ENCODE measurements around the gene SMPD3. TPM values are rescaled to one million over a fixed set of nuclear protein-coding genes. Genes with fewer than 3 reads are reported as not detected.

SMPD3 gene
- total RNA-seq, 3 donors from 2014 or later: under 0.01 to 15.4 (median 2.9) TPM

DNA sequence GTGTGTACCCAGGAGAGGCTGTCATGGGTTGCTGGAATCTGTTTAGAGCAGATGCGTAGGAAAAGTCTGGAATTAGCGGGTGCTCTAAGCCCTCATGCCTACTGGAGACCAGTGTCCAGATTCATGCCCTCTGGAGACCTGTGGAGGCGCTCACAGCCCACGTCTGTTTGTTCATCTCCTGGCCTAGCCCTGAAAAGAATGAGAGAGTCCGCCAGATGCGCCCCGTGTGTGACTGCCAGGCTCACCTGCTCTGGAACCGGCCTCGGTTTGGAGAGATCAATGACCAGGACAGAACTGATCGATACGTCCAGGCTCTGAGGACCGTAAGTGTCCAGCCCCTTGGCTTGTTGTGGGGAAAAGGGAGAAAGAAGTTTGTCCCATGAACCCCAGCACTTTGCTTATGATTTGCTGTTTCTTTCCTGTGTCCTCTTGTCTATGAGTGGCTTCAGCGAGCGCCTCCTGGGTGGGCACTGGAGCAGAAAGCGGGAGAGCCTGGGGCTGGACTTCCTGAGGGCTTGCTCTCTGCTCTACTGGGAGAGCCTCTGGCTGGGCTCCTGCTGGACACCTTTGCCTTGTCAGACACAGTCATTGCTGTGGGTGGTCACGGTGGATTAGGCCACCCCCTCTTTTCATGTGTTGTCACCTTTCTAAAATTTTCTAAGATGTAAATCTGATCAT lies 102.2 kb downstream of the SMPD3 start:
- H3K27ac ChIP-seq: no peak overlapping the region
- intact Hi-C loops (cut with DNase I; ENCODE audit: low total_unique reads): no loop called here
- DNase-seq (ENCODE audit: low spot score in 2 of 2): no peak

DNA sequence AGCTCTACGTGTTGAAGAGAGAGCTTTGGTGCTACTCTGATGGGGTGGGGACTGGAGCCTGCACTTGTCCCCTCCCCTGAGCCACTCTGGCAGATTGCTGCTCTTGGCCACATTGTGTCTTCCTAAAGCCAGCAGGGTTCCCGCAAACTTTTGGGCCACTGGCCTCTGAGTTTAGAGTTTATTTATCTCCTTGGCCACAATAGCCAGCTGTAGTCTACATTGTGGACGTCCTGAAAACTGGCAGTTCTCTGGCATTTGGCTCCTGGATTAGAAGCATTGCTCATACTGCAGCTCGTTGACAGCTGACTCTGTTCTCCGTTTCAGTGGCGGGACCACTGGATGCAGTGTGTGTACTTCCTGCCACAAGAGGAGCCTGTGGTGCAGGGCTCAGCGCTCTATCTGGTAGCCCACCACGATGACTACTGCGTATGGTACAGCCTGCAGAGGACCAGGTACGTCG lies 102.9 kb downstream of the SMPD3 start:
- no peak overlapping the region for H3K27ac ChIP-seq

More for the DNA sequence above, 102.2 kb downstream of the SMPD3 start:
- no peak overlapping the region for H3K4me3 ChIP-seq
- H3K36me3 ChIP-seq: peaks cover 7% of the 10 kb centered on the region
- H3K27me3 ChIP-seq: no peaks in the 10 kb centered on the region
- H3K4me1 ChIP-seq: no peaks in the 10 kb centered on the region
- no peaks in the 10 kb centered on the region for H3K9me3 ChIP-seq
- no peak for TF ChIP-seq CTCF (IDR thresholded peaks at IDR 0.05)
- no peak for TF ChIP-seq POLR2AphosphoS5 (IDR thresholded peaks at IDR 0.05)
- no peak for TF ChIP-seq POLR2A (IDR thresholded peaks at IDR 0.05)

DNA sequence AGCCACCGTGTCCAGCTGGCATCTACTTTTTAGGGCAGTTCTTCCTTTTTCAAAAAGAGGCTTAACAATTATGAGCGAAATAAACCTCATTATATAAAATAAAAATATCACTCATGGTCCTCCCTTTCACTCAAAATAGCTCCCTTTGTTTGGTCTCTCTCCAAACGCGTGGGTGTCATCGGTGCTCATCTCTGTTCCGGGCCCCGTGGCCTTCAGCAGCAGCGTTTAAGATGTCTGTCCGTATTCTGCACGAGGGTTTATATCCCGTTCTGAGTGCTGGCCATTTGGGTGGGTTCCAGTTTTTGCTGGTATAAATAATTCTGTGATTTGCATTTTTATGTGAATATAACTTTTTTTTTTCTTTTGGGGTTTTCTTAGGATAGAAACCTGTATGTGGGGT lies 104.1 kb downstream of the SMPD3 start:
- TF ChIP-seq POLR2AphosphoS5 (IDR thresholded peaks at IDR 0.05) (no peak), POLR2A (IDR thresholded peaks at IDR 0.05) (no peak), CTCF (IDR thresholded peaks at IDR 0.05) (no peak)
- intact Hi-C loops (cut with DNase I; ENCODE audit: low total_unique reads): no loop called here

More for the DNA sequence above, 102.9 kb downstream of the SMPD3 start:
- intact Hi-C loops (cut with DNase I; ENCODE audit: low total_unique reads): no loop called here
- H3K4me3 ChIP-seq: no peak overlapping the region
- no peak for DNase-seq (ENCODE audit: low spot score in 2 of 2)
- TF ChIP-seq POLR2AphosphoS5 (IDR thresholded peaks at IDR 0.05) (no peak), CTCF (IDR thresholded peaks at IDR 0.05) (no peak), POLR2A (IDR thresholded peaks at IDR 0.05) (no peak)
- H3K36me3 ChIP-seq: peaks cover 8% of the 10 kb centered on the region
- no peaks in the 10 kb centered on the region for H3K4me1 ChIP-seq
- no peaks in the 10 kb centered on the region for H3K9me3 ChIP-seq
- no peaks in the 10 kb centered on the region for H3K27me3 ChIP-seq

DNA sequence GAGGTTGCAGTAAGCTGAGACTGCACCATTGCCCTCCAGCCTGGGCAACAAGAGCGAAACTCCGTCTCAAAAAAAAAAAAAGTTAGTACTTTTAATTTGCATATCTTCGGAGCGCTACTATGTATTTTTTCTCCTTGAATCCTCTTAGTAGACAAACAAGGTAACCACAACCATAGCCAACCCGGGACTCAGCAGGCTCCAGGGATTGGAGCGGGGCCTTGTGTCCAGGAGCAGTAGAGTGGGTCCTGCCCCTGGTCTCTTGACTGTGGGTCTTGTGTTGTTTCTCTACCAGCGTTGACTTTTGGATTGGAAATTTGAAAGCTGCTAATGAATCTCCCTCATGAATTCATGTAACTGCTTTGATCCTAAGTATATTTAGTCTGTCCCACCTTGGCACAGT lies 105.2 kb downstream of the SMPD3 start:
- intact Hi-C loops (cut with DNase I; ENCODE audit: low total_unique reads): no loop called here
- Histone ChIP-seq H3K4me3 (no peak overlapping the region), H3K4me1 (no peaks in the 10 kb centered on the region), H3K27me3 (no peaks in the 10 kb centered on the region), H3K27ac (no peak overlapping the region), H3K36me3 (peaks cover 16% of the 10 kb centered on the region), H3K9me3 (no peaks in the 10 kb centered on the region)
- DNase-seq (ENCODE audit: low spot score in 2 of 2): no peak
- no peak for TF ChIP-seq POLR2A (IDR thresholded peaks at IDR 0.05)
- no peak for TF ChIP-seq POLR2AphosphoS5 (IDR thresholded peaks at IDR 0.05)
- no peak for TF ChIP-seq CTCF (IDR thresholded peaks at IDR 0.05)

More for the DNA sequence above, 104.1 kb downstream of the SMPD3 start:
- no peak overlapping the region for H3K27ac ChIP-seq
- H3K36me3 ChIP-seq: peaks cover 16% of the 10 kb centered on the region
- H3K9me3 ChIP-seq: no peaks in the 10 kb centered on the region
- DNase-seq (ENCODE audit: low spot score in 2 of 2): no peak
- no peaks in the 10 kb centered on the region for H3K4me1 ChIP-seq
- no peak overlapping the region for H3K4me3 ChIP-seq
- no peaks in the 10 kb centered on the region for H3K27me3 ChIP-seq

- no peak overlapping the region for H3K4me3 ChIP-seq
- peaks cover 16% of the 10 kb centered on the region for H3K36me3 ChIP-seq
- intact Hi-C loops (cut with DNase I; ENCODE audit: low total_unique reads): no loop called here
- H3K4me1 ChIP-seq: no peaks in the 10 kb centered on the region
- TF ChIP-seq POLR2A (IDR thresholded peaks at IDR 0.05): no peak
- TF ChIP-seq CTCF (IDR thresholded peaks at IDR 0.05): no peak
- no peak for TF ChIP-seq POLR2AphosphoS5 (IDR thresholded peaks at IDR 0.05)
- H3K27ac ChIP-seq: no peak overlapping the region
- no peak for DNase-seq (ENCODE audit: low spot score in 2 of 2)
- no peaks in the 10 kb centered on the region for H3K9me3 ChIP-seq
- H3K27me3 ChIP-seq: no peaks in the 10 kb centered on the region
These were observed 105.7 kb downstream of the SMPD3 start for GRCh38 chr16:68342620-68343019.
